ENCODE results near the gene TTC28. TPM values are rescaled to one million over a fixed set of nuclear protein-coding genes. Genes with fewer than 3 reads are reported as not detected.

TTC28 gene
- polyA plus RNA-seq, 1 donor from 2014 or later = 14.8 TPM

DNA sequence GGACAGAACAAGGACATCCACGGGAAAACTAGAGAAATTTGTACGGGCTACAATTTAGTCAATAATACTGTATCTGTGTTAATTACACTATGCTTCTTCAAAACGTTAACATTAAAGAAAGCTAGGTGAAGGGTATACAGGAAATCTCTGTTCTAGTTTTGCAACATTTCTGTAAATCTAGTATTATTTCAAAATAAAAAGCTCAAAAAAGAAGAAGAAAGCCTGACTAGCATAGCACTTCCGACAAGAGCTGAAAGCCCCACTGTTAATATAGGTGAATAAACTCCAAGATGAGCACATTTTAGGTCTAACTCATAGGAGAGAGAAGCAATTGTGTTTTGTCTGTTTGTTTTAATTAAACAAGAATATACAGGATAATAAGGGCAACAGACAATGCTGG, 299.7 kb downstream of the TTC28 start:
- H3F3A ChIP-seq (ENCODE audit: insufficient read depth, low read length, poor library complexity, severe bottlenecking) = no peaks in the 10 kb centered on the region
- no peak overlapping the region for H3K9ac ChIP-seq (ENCODE audit: low read length)
- no peaks in the 10 kb centered on the region for H3K36me3 ChIP-seq (ENCODE audit: insufficient read depth, low read length)
- no peaks in the 10 kb centered on the region for H4K20me1 ChIP-seq (ENCODE audit: insufficient read depth)
- no peaks in the 10 kb centered on the region for H3K27me3 ChIP-seq (ENCODE audit: insufficient read depth, low read depth, low read length)
- TF ChIP-seq EZH2 (IDR thresholded peaks at IDR 0.05; ENCODE audit: borderline replicate concordance, insufficient read depth, low read length, poor library complexity, severe bottlenecking) (no peak), POLR2AphosphoS5 (IDR thresholded peaks at IDR 0.05) (no peak), MXI1 (conservative IDR thresholded peaks at IDR 0.05; ENCODE audit: poor library complexity, severe bottlenecking) (no peak), EP300 (conservative IDR thresholded peaks at IDR 0.05; ENCODE audit: poor library complexity, severe bottlenecking) (no peak), RAD21 (conservative IDR thresholded peaks at IDR 0.05) (no peak), TAF1 (IDR thresholded peaks at IDR 0.05; ENCODE audit: low read depth) (no peak), SMC3 (conservative IDR thresholded peaks at IDR 0.05; ENCODE audit: poor library complexity) (no peak), CTCF (IDR thresholded peaks at IDR 0.05; ENCODE audit: poor library complexity, severe bottlenecking) (no peak)
- TF ChIP-seq, protein P1, sequence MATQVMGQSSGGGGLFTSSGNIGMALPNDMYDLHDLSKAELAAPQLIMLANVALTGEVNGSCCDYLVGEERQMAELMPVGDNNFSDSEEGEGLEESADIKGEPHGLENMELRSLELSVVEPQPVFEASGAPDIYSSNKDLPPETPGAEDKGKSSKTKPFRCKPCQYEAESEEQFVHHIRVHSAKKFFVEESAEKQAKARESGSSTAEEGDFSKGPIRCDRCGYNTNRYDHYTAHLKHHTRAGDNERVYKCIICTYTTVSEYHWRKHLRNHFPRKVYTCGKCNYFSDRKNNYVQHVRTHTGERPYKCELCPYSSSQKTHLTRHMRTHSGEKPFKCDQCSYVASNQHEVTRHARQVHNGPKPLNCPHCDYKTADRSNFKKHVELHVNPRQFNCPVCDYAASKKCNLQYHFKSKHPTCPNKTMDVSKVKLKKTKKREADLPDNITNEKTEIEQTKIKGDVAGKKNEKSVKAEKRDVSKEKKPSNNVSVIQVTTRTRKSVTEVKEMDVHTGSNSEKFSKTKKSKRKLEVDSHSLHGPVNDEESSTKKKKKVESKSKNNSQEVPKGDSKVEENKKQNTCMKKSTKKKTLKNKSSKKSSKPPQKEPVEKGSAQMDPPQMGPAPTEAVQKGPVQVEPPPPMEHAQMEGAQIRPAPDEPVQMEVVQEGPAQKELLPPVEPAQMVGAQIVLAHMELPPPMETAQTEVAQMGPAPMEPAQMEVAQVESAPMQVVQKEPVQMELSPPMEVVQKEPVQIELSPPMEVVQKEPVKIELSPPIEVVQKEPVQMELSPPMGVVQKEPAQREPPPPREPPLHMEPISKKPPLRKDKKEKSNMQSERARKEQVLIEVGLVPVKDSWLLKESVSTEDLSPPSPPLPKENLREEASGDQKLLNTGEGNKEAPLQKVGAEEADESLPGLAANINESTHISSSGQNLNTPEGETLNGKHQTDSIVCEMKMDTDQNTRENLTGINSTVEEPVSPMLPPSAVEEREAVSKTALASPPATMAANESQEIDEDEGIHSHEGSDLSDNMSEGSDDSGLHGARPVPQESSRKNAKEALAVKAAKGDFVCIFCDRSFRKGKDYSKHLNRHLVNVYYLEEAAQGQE (IDR thresholded peaks at IDR 0.05; ENCODE audit: borderline replicate concordance) = no peak
- peaks cover 19% of the 10 kb centered on the region for H3K79me2 ChIP-seq (replicated peaks; ENCODE audit: insufficient read depth, low read length)
- H3K4me3 ChIP-seq (ENCODE audit: low read length) = no peak overlapping the region
- H3K27ac ChIP-seq (ENCODE audit: low read length) = no peak overlapping the region
- H2AFZ ChIP-seq (ENCODE audit: low read depth, low read length) = no peak overlapping the region
- no peaks in the 10 kb centered on the region for H3K9me3 ChIP-seq (ENCODE audit: low read length)
- H3K9me2 ChIP-seq (ENCODE audit: insufficient read depth, low read length) = no peaks in the 10 kb centered on the region
- no peak overlapping the region for H3K4me2 ChIP-seq (ENCODE audit: low read length)

- no peaks in the 10 kb centered on the region for H3F3A ChIP-seq (ENCODE audit: insufficient read depth, low read length, poor library complexity, severe bottlenecking)
- no peaks in the 10 kb centered on the region for H4K20me1 ChIP-seq (ENCODE audit: insufficient read depth)
- TF ChIP-seq POLR2AphosphoS5 (IDR thresholded peaks at IDR 0.05) (no peak), CTCF (IDR thresholded peaks at IDR 0.05; ENCODE audit: poor library complexity, severe bottlenecking) (no peak), MXI1 (conservative IDR thresholded peaks at IDR 0.05; ENCODE audit: poor library complexity, severe bottlenecking) (no peak), RAD21 (conservative IDR thresholded peaks at IDR 0.05) (no peak), TAF1 (IDR thresholded peaks at IDR 0.05; ENCODE audit: low read depth) (no peak), EP300 (conservative IDR thresholded peaks at IDR 0.05; ENCODE audit: poor library complexity, severe bottlenecking) (no peak), EZH2 (IDR thresholded peaks at IDR 0.05; ENCODE audit: borderline replicate concordance, insufficient read depth, low read length, poor library complexity, severe bottlenecking) (no peak), SMC3 (conservative IDR thresholded peaks at IDR 0.05; ENCODE audit: poor library complexity) (no peak)
- TF ChIP-seq, protein P1 (IDR thresholded peaks at IDR 0.05; ENCODE audit: borderline replicate concordance) = no peak
- no peak overlapping the region for H3K4me2 ChIP-seq (ENCODE audit: low read length)
- H3K9me3 ChIP-seq (ENCODE audit: low read length) = no peaks in the 10 kb centered on the region
- H3K27me3 ChIP-seq (ENCODE audit: insufficient read depth, low read depth, low read length) = no peaks in the 10 kb centered on the region
- H3K27ac ChIP-seq (ENCODE audit: low read length) = no peak overlapping the region
- H3K36me3 ChIP-seq (ENCODE audit: insufficient read depth, low read length) = no peaks in the 10 kb centered on the region
- H2AFZ ChIP-seq (ENCODE audit: low read depth, low read length) = no peak overlapping the region
- no peak overlapping the region for H3K4me3 ChIP-seq (ENCODE audit: low read length)
- peaks cover 19% of the 10 kb centered on the region for H3K79me2 ChIP-seq (replicated peaks; ENCODE audit: insufficient read depth, low read length)
- H3K9me2 ChIP-seq (ENCODE audit: insufficient read depth, low read length) = no peaks in the 10 kb centered on the region
- no peak overlapping the region for H3K9ac ChIP-seq (ENCODE audit: low read length)
These were observed 300.4 kb downstream of the TTC28 start for GRCh38 chr22:28379075-28379779.

All from neural cell (in vitro differentiated cells).